GM12874 (cell line): ENCODE data around the gene CSNK2A1.
A peak's percentile ranks its signal among the peaks of the same experiment; 100 is the strongest.

Source experiments
- CTCF ChIP-seq: IDR thresholded peaks from 2 replicates; pipeline ENCODE4 v1.5.1; 2011; ENCODE audit warnings: low read depth, mild to moderate bottlenecking, control low read depth, low read length, moderate library complexity; ENCODE audit not compliant: insufficient read depth

The CSNK2A1 gene

GRCh38 chr20:561437-562231, 18.0 kb upstream of the CSNK2A1 start:
- TF ChIP-seq CTCF, result peak; percentile 98

- no peak for TF ChIP-seq CTCF
Measured at GRCh38 chr20:560680-561079, 17.1 kb upstream of the CSNK2A1 start.

GRCh38 chr20:558117-558516, 14.5 kb upstream of the CSNK2A1 start:
- TF ChIP-seq CTCF, result no peak

GRCh38 chr20:556984-557383, 13.4 kb upstream of the CSNK2A1 start:
- TF ChIP-seq CTCF, result no peak

GRCh38 chr20:555976-556385, 12.4 kb upstream of the CSNK2A1 start:
- no peak for TF ChIP-seq CTCF

GRCh38 chr20:550611-551010, 7.0 kb upstream of the CSNK2A1 start:
- no peak for TF ChIP-seq CTCF

- no peak for TF ChIP-seq CTCF
Measured at GRCh38 chr20:549722-550496, 6.3 kb upstream of the CSNK2A1 start.
